Stimulated activated CD8-positive, alpha-beta memory T cell treated with anti-CD3 and anti-CD28 coated beads, Interleukin-2, amount 100 ng/mL, for 1 hour (primary cell): ENCODE results near the gene IGSF22.
"Not testable (repeated sequence)": the region's sequence is repeated elsewhere in the genome, so short reads cannot be mapped to it uniquely, and the experiment has no call there.

ENCODE experiments used
- DNase-seq, 2 donors: peaks; one replicate each; pipeline ENCODE4 v3.0.0-alpha.2; 2020; ENCODE audit warnings: low read depth in 2 of 2

IGSF22 gene

GRCh38 chr11:18691467-18692140, 34.4 kb downstream of the IGSF22 start:
- DNase-seq = not testable (repeated sequence)

- DNase-seq = no peak
Measured at GRCh38 chr11:18684267-18684666, 41.7 kb downstream of the IGSF22 start.

DNA sequence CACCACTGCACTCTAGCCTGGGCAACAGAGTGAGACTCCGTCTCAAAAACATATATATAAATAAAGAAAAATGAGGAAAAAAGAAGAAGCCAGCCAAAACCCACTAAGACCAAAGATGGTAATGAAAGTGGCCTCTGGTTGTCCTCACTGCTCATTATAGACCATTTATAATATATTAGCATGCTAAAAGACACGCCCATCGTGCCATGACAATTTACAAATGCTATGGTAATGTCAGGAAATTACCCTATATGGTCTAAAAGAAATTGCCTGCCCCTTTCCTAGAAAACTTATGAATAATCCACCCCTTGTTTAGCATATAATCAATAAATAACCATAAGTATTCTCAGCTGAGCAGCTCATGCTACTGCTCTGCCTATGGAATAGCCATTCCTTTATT, 43.5 kb downstream of the IGSF22 start:
- DNase-seq = no peak

DNA sequence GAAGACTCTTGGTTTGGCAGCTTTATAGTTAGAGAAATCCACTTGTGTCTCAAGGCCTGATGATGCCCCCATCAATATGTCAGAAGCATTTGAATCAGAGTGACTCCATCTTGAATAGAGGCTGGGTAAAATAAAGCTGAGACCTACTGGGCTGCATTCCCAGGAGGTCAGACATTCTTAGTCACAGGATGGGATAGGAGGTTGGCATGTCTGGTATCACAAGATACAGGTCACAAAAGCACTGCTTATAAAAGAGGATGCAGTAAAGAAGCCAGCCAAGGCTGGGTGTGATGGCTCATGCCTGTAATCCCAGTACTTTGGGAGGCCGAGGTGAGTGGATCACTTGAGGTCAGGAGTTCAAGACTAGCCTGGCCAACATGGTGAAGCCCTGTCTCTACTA, 44.0 kb downstream of the IGSF22 start:
- DNase-seq = not testable (repeated sequence)

GRCh38 chr11:18677560-18677959, 48.4 kb downstream of the IGSF22 start:
- no peak for DNase-seq

GRCh38 chr11:18676803-18677202, 49.2 kb downstream of the IGSF22 start:
- no peak for DNase-seq

- peak; percentile 8 to 26 for DNase-seq
Measured at GRCh38 chr11:18672209-18672608, 53.8 kb downstream of the IGSF22 start.

DNA sequence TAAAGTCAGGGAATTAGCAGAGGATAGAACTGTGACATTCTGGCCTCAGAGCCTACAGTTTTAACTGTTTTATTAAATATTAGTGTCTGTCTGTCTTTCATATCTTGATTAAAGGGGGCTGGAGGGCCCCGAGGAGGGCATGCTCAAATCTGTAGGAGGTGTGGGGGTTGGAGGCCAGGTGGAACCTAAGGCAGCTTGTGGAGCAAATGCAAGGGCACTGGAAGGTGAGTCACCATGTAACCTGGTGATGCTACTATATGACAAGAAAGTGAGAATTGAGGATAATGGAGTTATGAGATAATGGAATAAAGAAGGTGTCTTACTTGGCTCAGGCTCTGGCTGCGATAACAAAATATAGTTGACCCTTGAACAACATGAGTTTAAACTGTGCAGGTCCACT, 54.7 kb downstream of the IGSF22 start:
- no peak for DNase-seq

DNA sequence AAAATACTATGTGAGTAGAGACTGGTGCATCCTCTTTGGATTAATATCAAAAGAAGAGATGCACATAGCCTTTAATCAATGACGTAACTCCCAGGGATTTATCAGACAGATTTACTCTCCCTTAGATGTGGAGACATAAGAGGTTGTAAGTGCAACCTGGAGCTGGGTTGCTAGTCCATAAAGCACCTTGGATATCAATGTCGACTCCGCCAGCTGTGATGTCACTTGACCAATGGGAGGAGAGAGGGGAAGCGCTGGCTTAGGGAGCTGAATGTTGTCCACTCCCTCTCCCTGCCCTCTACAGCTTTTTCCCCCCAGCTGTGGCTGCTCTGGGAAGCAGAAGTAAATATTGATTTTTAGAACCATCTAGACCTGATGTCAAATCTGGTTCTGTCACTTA, 56.3 kb downstream of the IGSF22 start:
- DNase-seq = no peak

DNA sequence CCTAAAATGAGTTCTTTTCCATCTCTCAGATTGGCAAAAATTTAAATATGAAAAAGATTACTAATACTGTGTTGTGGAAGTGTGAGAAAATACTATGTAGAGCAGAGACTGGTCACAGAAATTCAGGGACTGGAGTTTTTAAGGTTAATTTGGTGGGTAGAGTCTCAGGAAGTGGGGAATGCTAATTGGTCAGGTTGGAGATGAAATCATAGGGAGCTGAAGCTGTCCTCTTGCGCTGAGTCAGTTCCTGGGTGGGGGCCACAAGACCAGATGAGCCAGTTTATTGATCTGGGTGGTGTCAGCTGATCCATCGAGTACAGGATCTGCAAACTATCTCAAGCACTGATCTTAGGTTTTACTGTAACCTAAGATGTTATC, 56.8 kb downstream of the IGSF22 start:
- no peak for DNase-seq

GRCh38 chr11:18668131-18668530, 57.9 kb downstream of the IGSF22 start:
- DNase-seq = no peak

GRCh38 chr11:18665353-18665872, 60.6 kb downstream of the IGSF22 start:
- DNase-seq = not testable (repeated sequence)

DNA sequence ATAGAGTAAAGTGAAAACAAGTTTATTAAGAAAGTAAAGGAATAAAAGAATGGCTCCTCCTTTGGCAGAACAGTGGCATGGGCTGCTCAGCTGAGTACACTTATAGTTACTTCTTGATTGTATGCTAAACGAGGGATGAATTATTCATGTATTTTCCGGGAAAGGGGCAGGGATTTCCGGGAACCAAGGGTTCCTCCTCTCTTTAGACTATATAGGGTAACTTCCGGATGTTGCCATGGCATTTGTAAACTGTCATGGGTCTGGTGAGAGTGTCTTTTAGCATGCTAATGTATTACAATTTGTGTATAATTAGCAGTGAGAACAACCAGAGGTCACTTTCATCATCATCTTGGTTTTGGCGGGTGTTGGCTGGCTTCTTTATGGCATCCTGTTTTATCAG, 68.3 kb downstream of the IGSF22 start:
- DNase-seq = no peak
